Measurements from ENCODE around the gene COMP. TPM values are rescaled to one million over a fixed set of nuclear protein-coding genes. Genes with fewer than 3 reads are reported as not detected.

Gene COMP
- total RNA-seq, 3 donors from 2014 or later (not counting 1 experiment from before 2014, with no cell fraction given) = not detected

DNA sequence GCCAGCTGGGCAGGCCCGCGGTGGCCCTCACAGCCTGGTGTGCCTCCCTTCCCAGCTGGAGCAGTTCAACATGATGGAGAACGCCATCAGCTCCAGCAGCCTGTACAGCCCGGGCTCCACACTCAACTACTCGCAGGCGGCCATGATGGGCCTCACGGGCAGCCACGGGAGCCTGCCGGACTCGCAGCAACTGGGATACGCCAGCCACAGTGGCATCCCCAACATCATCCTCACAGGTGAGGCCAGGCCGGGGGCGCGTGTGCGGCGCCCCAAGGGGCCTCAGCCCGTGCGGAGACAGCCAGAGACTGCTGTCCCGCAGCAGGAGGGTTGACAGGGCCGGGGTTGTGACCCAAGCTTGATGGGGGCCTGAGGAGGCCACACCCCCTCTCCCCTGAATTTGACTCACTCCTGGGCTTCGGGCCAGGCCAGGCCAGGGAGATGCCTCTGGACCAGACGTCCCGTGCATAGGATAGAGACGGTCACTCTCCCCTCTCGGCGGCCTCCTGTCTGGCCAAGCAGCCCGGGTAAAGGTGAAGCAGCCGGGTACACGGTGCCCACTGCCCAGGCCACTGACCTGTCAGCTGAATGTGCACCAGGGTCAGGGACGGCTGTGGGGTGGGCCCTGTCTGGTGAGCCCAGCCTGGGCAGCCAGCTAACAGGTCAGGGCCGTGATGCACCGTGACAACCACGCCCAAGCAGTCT, 15.4 kb downstream of the COMP start:
- Mint-ChIP-seq H3K36me3 (no peaks in the 10 kb centered on the region), H3K4me3 (no peak overlapping the region), H3K4me1 (peaks cover 0 to 2% of the 10 kb centered on the region in 2 donors), H3K27me3 (ENCODE audit: low read depth in 2 of 2) (no peaks in the 10 kb centered on the region), H3K27ac (no peak overlapping the region), H3K9me3 (no peaks in the 10 kb centered on the region)
- no peaks in the 10 kb centered on the region for H3K9me3 ChIP-seq (ENCODE audit: control insufficient read depth, insufficient read depth, low read length)
- no peak for DNase-seq
- intact Hi-C loops (cut with micrococcal nuclease) = no loop called here
- no peaks in the 10 kb centered on the region for H3K4me1 ChIP-seq (ENCODE audit: control insufficient read depth, insufficient read depth, low read length)
- 94% methylated on average over 33 of the region's 33 CpGs for WGBS (ENCODE audit: insufficient coverage)
- H3K4me3 ChIP-seq (ENCODE audit: low read length) = no peak overlapping the region
- ATAC-seq = no peak
- TF ChIP-seq, protein P1, sequence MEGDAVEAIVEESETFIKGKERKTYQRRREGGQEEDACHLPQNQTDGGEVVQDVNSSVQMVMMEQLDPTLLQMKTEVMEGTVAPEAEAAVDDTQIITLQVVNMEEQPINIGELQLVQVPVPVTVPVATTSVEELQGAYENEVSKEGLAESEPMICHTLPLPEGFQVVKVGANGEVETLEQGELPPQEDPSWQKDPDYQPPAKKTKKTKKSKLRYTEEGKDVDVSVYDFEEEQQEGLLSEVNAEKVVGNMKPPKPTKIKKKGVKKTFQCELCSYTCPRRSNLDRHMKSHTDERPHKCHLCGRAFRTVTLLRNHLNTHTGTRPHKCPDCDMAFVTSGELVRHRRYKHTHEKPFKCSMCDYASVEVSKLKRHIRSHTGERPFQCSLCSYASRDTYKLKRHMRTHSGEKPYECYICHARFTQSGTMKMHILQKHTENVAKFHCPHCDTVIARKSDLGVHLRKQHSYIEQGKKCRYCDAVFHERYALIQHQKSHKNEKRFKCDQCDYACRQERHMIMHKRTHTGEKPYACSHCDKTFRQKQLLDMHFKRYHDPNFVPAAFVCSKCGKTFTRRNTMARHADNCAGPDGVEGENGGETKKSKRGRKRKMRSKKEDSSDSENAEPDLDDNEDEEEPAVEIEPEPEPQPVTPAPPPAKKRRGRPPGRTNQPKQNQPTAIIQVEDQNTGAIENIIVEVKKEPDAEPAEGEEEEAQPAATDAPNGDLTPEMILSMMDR (IDR thresholded peaks at IDR 0.05) = no peak
- H3K27ac ChIP-seq (ENCODE audit: low read length) = no peak overlapping the region
- H3K36me3 ChIP-seq (ENCODE audit: control insufficient read depth, insufficient read depth, low read length) = no peaks in the 10 kb centered on the region
- H3K27me3 ChIP-seq (ENCODE audit: control insufficient read depth, insufficient read depth, low read length) = no peaks in the 10 kb centered on the region

DNA sequence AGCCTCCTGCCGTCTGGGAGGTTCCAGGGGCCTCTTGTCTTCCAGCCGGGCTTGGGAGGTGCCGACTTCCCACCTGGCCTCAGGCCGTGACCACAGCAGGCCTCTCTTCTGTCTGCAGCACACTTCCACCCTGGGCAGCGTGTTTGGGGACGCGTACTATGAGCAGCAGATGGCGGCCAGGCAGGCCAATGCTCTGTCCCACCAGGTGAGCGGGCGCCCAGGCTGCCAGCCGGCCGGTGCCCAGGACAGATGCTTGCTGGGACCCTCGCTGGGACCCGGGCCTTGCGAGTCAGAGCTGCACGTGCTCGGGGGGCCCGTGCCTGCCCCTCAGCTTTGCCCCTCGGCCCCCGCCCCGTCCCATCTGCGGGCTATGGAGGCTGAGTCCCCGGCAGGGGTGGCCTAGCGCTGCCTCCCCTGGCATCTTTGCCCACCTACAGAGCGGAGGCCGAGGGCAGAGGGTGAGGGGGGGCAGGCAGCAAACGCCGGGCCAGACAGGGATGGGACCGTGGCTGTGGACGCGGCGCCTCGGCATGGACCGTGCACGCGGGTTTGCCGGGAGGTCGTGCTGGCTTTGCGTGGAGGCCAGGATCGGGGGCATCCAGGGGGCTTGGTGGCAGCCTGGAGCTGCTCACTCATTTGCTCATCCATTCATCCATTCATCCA, 16.2 kb downstream of the COMP start:
- H3K27ac ChIP-seq (ENCODE audit: low read length) = no peak overlapping the region
- Mint-ChIP-seq H3K4me3 (no peak overlapping the region), H3K27me3 (ENCODE audit: low read depth in 2 of 2) (no peaks in the 10 kb centered on the region), H3K27ac (no peak overlapping the region), H3K4me1 (peaks cover 0 to 8% of the 10 kb centered on the region in 2 donors), H3K9me3 (no peaks in the 10 kb centered on the region), H3K36me3 (no peaks in the 10 kb centered on the region)
- TF ChIP-seq, protein P1 (IDR thresholded peaks at IDR 0.05) = no peak
- intact Hi-C loops (cut with micrococcal nuclease) = no loop called here
- no peak for DNase-seq
- no peaks in the 10 kb centered on the region for H3K36me3 ChIP-seq (ENCODE audit: control insufficient read depth, insufficient read depth, low read length)
- H3K4me3 ChIP-seq (ENCODE audit: low read length) = no peak overlapping the region
- no peak for ATAC-seq
- H3K4me1 ChIP-seq (ENCODE audit: control insufficient read depth, insufficient read depth, low read length) = no peaks in the 10 kb centered on the region
- H3K9me3 ChIP-seq (ENCODE audit: control insufficient read depth, insufficient read depth, low read length) = no peaks in the 10 kb centered on the region
- WGBS (ENCODE audit: insufficient coverage) = 95% methylated on average over 40 of the region's 40 CpGs
- H3K27me3 ChIP-seq (ENCODE audit: control insufficient read depth, insufficient read depth, low read length) = no peaks in the 10 kb centered on the region

DNA sequence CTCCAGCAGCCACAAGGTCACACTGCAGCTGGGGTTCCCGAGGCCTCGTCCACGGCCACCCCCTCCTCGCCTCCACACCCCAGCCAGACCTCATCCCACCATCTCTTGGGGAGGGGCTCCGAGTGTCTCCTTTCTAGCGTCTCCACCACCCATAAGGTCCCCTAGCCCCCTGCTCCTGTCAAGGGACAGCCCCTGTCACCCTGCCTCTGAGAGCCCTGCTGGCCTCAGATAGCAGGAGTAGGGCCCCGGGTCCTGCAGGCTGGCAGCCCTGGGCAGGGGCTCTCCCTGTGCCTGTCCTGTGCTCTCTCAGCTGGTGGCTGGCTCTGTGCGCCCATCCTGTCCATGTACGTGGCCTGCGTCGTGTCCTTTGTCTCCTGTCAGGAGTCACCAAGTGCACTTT, 17.0 kb downstream of the COMP start:
- WGBS (ENCODE audit: insufficient coverage) = 96% methylated on average over 11 of the region's 11 CpGs
- Mint-ChIP-seq H3K27me3 (ENCODE audit: low read depth in 2 of 2) (no peaks in the 10 kb centered on the region), H3K27ac (no peak overlapping the region), H3K4me3 (no peak overlapping the region), H3K4me1 (peaks cover 0 to 8% of the 10 kb centered on the region in 2 donors), H3K9me3 (no peaks in the 10 kb centered on the region), H3K36me3 (no peaks in the 10 kb centered on the region)
- no peaks in the 10 kb centered on the region for H3K4me1 ChIP-seq (ENCODE audit: control insufficient read depth, insufficient read depth, low read length)
- ATAC-seq = no peak
- no peaks in the 10 kb centered on the region for H3K27me3 ChIP-seq (ENCODE audit: control insufficient read depth, insufficient read depth, low read length)
- TF ChIP-seq, protein P1 (IDR thresholded peaks at IDR 0.05) = no peak
- H3K27ac ChIP-seq (ENCODE audit: low read length) = no peak overlapping the region
- intact Hi-C loops (cut with micrococcal nuclease) = no loop called here
- DNase-seq = no peak
- H3K4me3 ChIP-seq (ENCODE audit: low read length) = no peak overlapping the region
- no peaks in the 10 kb centered on the region for H3K36me3 ChIP-seq (ENCODE audit: control insufficient read depth, insufficient read depth, low read length)
- no peaks in the 10 kb centered on the region for H3K9me3 ChIP-seq (ENCODE audit: control insufficient read depth, insufficient read depth, low read length)

Measured in natural killer cell (primary cell).